H1 (cell line): ENCODE measurements around the gene HECTD4. TPM values are rescaled to one million over a fixed set of nuclear protein-coding genes. Genes with fewer than 3 reads are reported as not detected.

ENCODE experiments used
- CTCF ChIA-PET: fragments of 300-600 bp; sonication (Branson Sonifier 250); formaldehyde crosslinking; loops from one replicate; lab custom pipeline; 2021; ENCODE audit not compliant: partially characterized antibody; lab: Charles Lee
- POLR2A ChIA-PET: fragments of 300-600 bp; sonication (Branson Sonifier 250); formaldehyde crosslinking; loops from one replicate; lab custom pipeline; 2021; ENCODE audit warnings: inconsistent platforms; ENCODE audit not compliant: partially characterized antibody; lab: Charles Lee
- DNase-seq, 2 experiments: peaks; one replicate each; pipeline versions ENCODE4 v3.0.0 to v3.0.0-alpha.2; 2010 to 2022; ENCODE audit warnings: low spot score in 2 of 2, low read depth in 1 of 2, mixed read lengths in 1 of 2
- FAIRE-seq: peaks from 2 replicates; lab custom pipeline; 2011; peaks lifted over from hg19 to GRCh38; lab: Jason Lieb, UNC
- H2AFZ ChIP-seq: 2 replicates; pipeline ENCODE4 v1.8.1; 2012; ENCODE audit warnings: low read length, inconsistent platforms
- H2AK5ac ChIP-seq: 2 replicates; pipeline ENCODE4 v1.6.1; 2013; ENCODE audit warnings: low read depth, low read length
- H2BK120ac ChIP-seq: replicated peaks from 2 replicates; pipeline ENCODE3; 2013; ENCODE audit warnings: low read depth, low read length, inconsistent platforms
- H2BK12ac ChIP-seq: 2 replicates; pipeline ENCODE4 v1.6.1; 2013; ENCODE audit warnings: low read depth, low read length
- H2BK15ac ChIP-seq: 2 replicates; pipeline ENCODE4 v1.6.1; 2013; ENCODE audit warnings: low read length
- H2BK20ac ChIP-seq: 2 replicates; pipeline ENCODE4 v1.6.1; 2013; ENCODE audit warnings: low read length
- H2BK5ac ChIP-seq: 2 replicates; pipeline ENCODE4 v1.6.1; 2013; ENCODE audit warnings: low read depth, low read length
- H3K14ac ChIP-seq: 2 replicates; pipeline ENCODE4 v1.6.1; 2013; ENCODE audit warnings: inconsistent platforms; ENCODE audit not compliant: insufficient read length
- H3K18ac ChIP-seq: 2 replicates; pipeline ENCODE4 v1.6.1; 2013; ENCODE audit warnings: low read length; ENCODE audit errors: extremely low read depth
- H3K23ac ChIP-seq: 2 replicates; pipeline ENCODE4 v1.6.1; 2013; ENCODE audit warnings: inconsistent platforms; ENCODE audit not compliant: insufficient read length
- H3K23me2 ChIP-seq: 2 replicates; pipeline ENCODE4 v1.6.1; 2013; ENCODE audit warnings: low read depth, low read length
- H3K27ac ChIP-seq: 2 replicates; pipeline ENCODE4 v1.6.1; 2011; ENCODE audit warnings: low read depth, low read length, inconsistent platforms
- H3K27me3 ChIP-seq, 4 experiments: replicated peaks in 1 of 4; 1 replicate in 1 of 4; 2 replicates in 3 of 4; pipeline versions ENCODE4 v1.6.1 to v1.8.1; 2011 to 2013; ENCODE audit warnings: low read length in 3 of 4, mild to moderate bottlenecking in 3 of 4, inconsistent platforms in 2 of 4, mixed read lengths in 2 of 4, moderate library complexity in 1 of 4; ENCODE audit not compliant: control insufficient read depth in 3 of 4, insufficient read depth in 3 of 4; ENCODE audit errors: extremely low read depth in 1 of 4
- H3K36me3 ChIP-seq, 4 experiments: 2 replicates each; pipeline versions ENCODE4 v1.6.1 to v1.8.1; 2011 to 2013; ENCODE audit warnings: mild to moderate bottlenecking in 4 of 4, low read length in 3 of 4, moderate library complexity in 2 of 4, control low read depth in 1 of 4, inconsistent platforms in 1 of 4; ENCODE audit not compliant: insufficient read depth in 4 of 4, control insufficient read depth in 2 of 4
- H3K4ac ChIP-seq: replicated peaks from 2 replicates; pipeline ENCODE3; 2013; ENCODE audit warnings: low read length, low read depth, mixed read lengths, inconsistent platforms; ENCODE audit not compliant: insufficient read length
- H3K4me1 ChIP-seq, 4 experiments: replicated peaks in 1 of 4; 1 replicate in 1 of 4; 2 replicates in 3 of 4; pipeline versions ENCODE4 v1.6.1 to v1.8.1; 2011 to 2013; ENCODE audit warnings: low read length in 3 of 4, inconsistent platforms in 2 of 4, mixed read lengths in 1 of 4; ENCODE audit not compliant: insufficient read depth in 4 of 4, control insufficient read depth in 3 of 4
- H3K4me2 ChIP-seq, 2 experiments: 2 replicates each; pipeline versions ENCODE4 v1.6.1 to v1.8.1; 2011 to 2013; ENCODE audit warnings: low read depth in 2 of 2, low read length in 2 of 2, control low read depth in 1 of 2, inconsistent platforms in 1 of 2, mild to moderate bottlenecking in 1 of 2; ENCODE audit not compliant: insufficient read depth in 1 of 2
- H3K4me3 ChIP-seq, 4 experiments: fragments of 200-600, 300-600 bp in 1 of 4; sonication (generic), shearing (Covaris generic), sonication (Bioruptor Twin) in 1 of 4; 2 replicates each; pipeline versions ENCODE4 v1.5.1 to v1.8.1; 2011 to 2016; ENCODE audit warnings: low read length in 4 of 4, low read depth in 3 of 4, control low read depth in 2 of 4, inconsistent platforms in 2 of 4, mild to moderate bottlenecking in 2 of 4, mixed read lengths in 1 of 4, moderate library complexity in 1 of 4; ENCODE audit not compliant: insufficient read depth in 2 of 4; ENCODE audit errors: extremely low read depth in 1 of 4
- H3K56ac ChIP-seq: replicated peaks from 2 replicates; pipeline ENCODE3; 2013; ENCODE audit warnings: low read depth, mild to moderate bottlenecking, mixed read lengths, low read length, inconsistent platforms; ENCODE audit not compliant: insufficient read length
- H3K79me1 ChIP-seq: 2 replicates; pipeline ENCODE4 v1.6.1; 2013; ENCODE audit warnings: low read depth, low read length, control low read depth
- H3K79me2 ChIP-seq, 2 experiments: 2 replicates each; pipeline versions ENCODE4 v1.6.1 to v1.8.1; 2012 to 2013; ENCODE audit warnings: low read length in 2 of 2, mild to moderate bottlenecking in 2 of 2, inconsistent platforms in 1 of 2; ENCODE audit not compliant: insufficient read depth in 2 of 2, control insufficient read depth in 1 of 2
- H3K9ac ChIP-seq, 4 experiments: replicated peaks in 1 of 4; 1 replicate in 1 of 4; 2 replicates in 3 of 4; pipeline versions ENCODE4 v1.6.1 to v1.8.1; 2011 to 2013; ENCODE audit warnings: low read depth in 3 of 4, low read length in 3 of 4, control low read depth in 2 of 4, mild to moderate bottlenecking in 2 of 4, moderate library complexity in 2 of 4, inconsistent platforms in 1 of 4; ENCODE audit errors: extremely low read depth in 1 of 4
- H3K9me3 ChIP-seq, 2 experiments: 2 replicates each; pipeline versions ENCODE4 v1.6.1 to v1.8.1; 2012 to 2013; ENCODE audit warnings: mild to moderate bottlenecking in 2 of 2, moderate library complexity in 2 of 2, control low read depth in 1 of 2, inconsistent platforms in 1 of 2, low read depth in 1 of 2, low read length in 1 of 2, mixed read lengths in 1 of 2; ENCODE audit not compliant: insufficient read depth in 2 of 2
- H4K20me1 ChIP-seq, 2 experiments: replicated peaks in 1 of 2; 2 replicates each; pipeline versions ENCODE3 to v1.8.1; 2011 to 2013; ENCODE audit warnings: inconsistent platforms in 2 of 2, low read length in 2 of 2, mild to moderate bottlenecking in 1 of 2; ENCODE audit not compliant: insufficient read depth in 2 of 2, control insufficient read depth in 1 of 2
- H4K5ac ChIP-seq: 2 replicates; pipeline ENCODE4 v1.6.1; 2013; ENCODE audit warnings: low read length, low read depth, mixed read lengths, inconsistent platforms; ENCODE audit not compliant: insufficient read length
- H4K8ac ChIP-seq: 2 replicates; pipeline ENCODE4 v1.8.0; 2013; ENCODE audit warnings: mild to moderate bottlenecking, moderate library complexity, low read length, inconsistent platforms; ENCODE audit not compliant: insufficient read depth; ENCODE audit errors: extremely low read depth
- H4K91ac ChIP-seq: replicated peaks from 2 replicates; pipeline ENCODE3; 2013; ENCODE audit warnings: low read length, mixed read lengths, inconsistent platforms; ENCODE audit not compliant: insufficient read length
- EP300 ChIP-seq, 2 experiments: IDR thresholded peaks; 1 replicate in 1 of 2; 2 replicates in 1 of 2; pipeline ENCODE4 v1.6.1; 2011 to 2012; ENCODE audit warnings: low read depth in 2 of 2, low read length in 2 of 2, mild to moderate bottlenecking in 2 of 2, borderline replicate concordance in 1 of 2, inconsistent platforms in 1 of 2, moderate library complexity in 1 of 2
- EZH2 ChIP-seq: fragments of 200-600 bp; sonication (generic); IDR thresholded peaks from 2 replicates; pipeline ENCODE4 v1.7.1; 2012; ENCODE audit warnings: low read depth, mild to moderate bottlenecking, moderate library complexity, low read length, inconsistent platforms; ENCODE audit not compliant: severe bottlenecking
- TAF1 ChIP-seq: IDR thresholded peaks from 2 replicates; pipeline ENCODE4 v1.6.1; 2011; ENCODE audit warnings: mild to moderate bottlenecking, low read depth, low read length
- WGBS, 2 experiments: shearing (Covaris generic) in 1 of 2; methylation state at CpG; one replicate each; pipeline versions ENCODE4 v1.1.6 to v1.1.7; 2013 to 2015; ENCODE audit warnings: low lambda C conversion rate in 2 of 2, mixed read lengths in 2 of 2, inconsistent platforms in 1 of 2, low coverage in 1 of 2, missing lambda C conversion rate in 1 of 2; ENCODE audit not compliant: insufficient replicate concordance in 2 of 2, insufficient coverage in 1 of 2, insufficient read length in 1 of 2; ENCODE audit errors: extremely low coverage in 1 of 2, missing lambda C conversion rate in 1 of 2; 5-methylcytosine and 5-hydroxymethylcytosine counted together
- polyA plus RNA-seq, 7 experiments: library from polyadenylated mRNA; depleted of rRNA in 3 of 7; stranded (reverse) in 5 of 7; unstranded in 2 of 7; fragments of >200 nt in 5 of 7; fragments of 200-250 nt in 2 of 7; gene quantifications; 1 replicate in 5 of 7; 2 replicates in 1 of 7; 4 replicates in 1 of 7; pipeline versions ENCODE4 v1.2.1 to v1.2.3, GENCODE V29; 2011 to 2013; ENCODE audit warnings: missing spikeins in 2 of 7, mixed read lengths in 2 of 7
- total RNA-seq: library from RNA; stranded (reverse); fragmentation: NEBNext Ultra II Directional; extraction: Animal tissue kit (Norgen Biotek cat#: 25700); gene quantifications from 2 replicates; pipeline ENCODE4 v1.2.1, GENCODE V29; 2021

Gene HECTD4
- total and polyA plus RNA-seq, 2 of the 8 experiments (the other 6 are each of a cell fraction or from before 2014, with no cell fraction given) = 6.5 to 33.7 TPM

DNA sequence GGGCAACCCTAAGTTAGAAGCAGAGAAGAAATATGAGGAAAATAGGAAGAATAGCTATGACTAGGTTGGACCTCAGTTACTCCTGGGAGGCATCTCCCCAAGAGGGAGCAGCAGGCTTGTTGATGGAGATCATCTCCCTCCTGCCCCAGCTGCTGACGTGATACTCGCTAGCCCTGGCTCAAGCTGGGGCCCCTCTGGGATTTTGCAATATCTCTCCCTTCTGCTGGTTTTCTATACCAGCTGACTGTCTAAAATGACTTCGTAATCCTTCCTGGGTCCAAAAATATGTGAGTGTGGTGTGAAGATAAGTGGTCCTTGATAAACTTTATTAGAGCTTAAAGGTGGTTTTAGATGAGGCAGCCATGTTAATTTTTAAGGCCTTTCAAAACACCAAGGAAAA, 4.5 kb upstream of the HECTD4 start:
- Histone ChIP-seq H2BK20ac (no peak overlapping the region), H3K4me2 (no peak overlapping the region), H4K91ac (no peak overlapping the region), H3K4ac (no peak overlapping the region), H3K14ac (no peak overlapping the region), H3K27me3 (no peaks in the 10 kb centered on the region), H2AFZ (peak overlapping the region; percentile 61), H3K79me2 (no peaks in the 10 kb centered on the region), H3K4me1 (no peaks in the 10 kb centered on the region; a peak in 1 of 7 replicates), H3K18ac (no peak overlapping the region), H3K9me3 (no peaks in the 10 kb centered on the region), H2BK120ac (no peak overlapping the region), H3K79me1 (no peaks in the 10 kb centered on the region), H4K5ac (no peak overlapping the region), H2BK5ac (no peak overlapping the region), H2BK12ac (no peak overlapping the region), H4K8ac (no peak overlapping the region), H3K27ac (no peak overlapping the region), H4K20me1 (no peaks in the 10 kb centered on the region), H2AK5ac (no peak overlapping the region), H3K9ac (no peak overlapping the region), H3K23me2 (no peaks in the 10 kb centered on the region; the same call in 1 of the 2 replicates), H3K36me3 (no peaks in the 10 kb centered on the region), H3K23ac (no peak overlapping the region), H3K4me3 (no peak overlapping the region), H3K56ac (no peak overlapping the region), H2BK15ac (no peak overlapping the region)
- CTCF ChIA-PET = interaction anchor here (0.6 to 3.6 kb wide), 41 partner anchors 9 to 358 kb away, joined by 3 to 46 read pairs (median 4); no protein-coding TSS in a partner anchor
- WGBS, 2 experiments = 96% methylated on average over 3 of the region's 3 CpGs; no CpG with 5 or more reads in 1 of the 2 experiments
- POLR2A ChIA-PET = interaction anchor here (1.0 to 5.9 kb wide), 9 partner anchors 17 to 279 kb away, joined by 3 to 41 read pairs (median 3); no protein-coding TSS in a partner anchor
- FAIRE-seq = no peak
- TF ChIP-seq TAF1 (no peak), EP300 (IDR thresholded peaks at IDR 0.05; ENCODE audit: borderline replicate concordance in 1 of 2, low read depth in 2 of 2, low read length in 2 of 2) (no peak), EZH2 (no peak)
- DNase-seq = no peak
